H54 (cell line): ENCODE data around the gene FAM3B.

Experiments used
- DNase-seq: peaks from one replicate; pipeline ENCODE4 v3.0.0; 2011; ENCODE audit warnings: low spot score, mixed read lengths; ENCODE audit not compliant: insufficient read length
- FAIRE-seq: peaks from 3 replicates; lab custom pipeline; 2011; peaks lifted over from hg19 to GRCh38; lab: Jason Lieb, UNC
- POLR2A ChIP-seq: IDR thresholded peaks from 2 replicates; pipeline ENCODE4 v1.6.1; 2011; ENCODE audit warnings: low read depth, mild to moderate bottlenecking, low read length

FAM3B gene

GRCh38 chr21:41326414-41327080 lies 9.9 kb downstream of the FAM3B start:
- DNase-seq = no peak
- no peak for TF ChIP-seq POLR2A
- FAIRE-seq = no peak

- FAIRE-seq (no peak), DNase-seq (no peak)
- no peak for TF ChIP-seq POLR2A
Observed at GRCh38 chr21:41327753-41328152, 11.2 kb downstream of the FAM3B start.

GRCh38 chr21:41328660-41329607 lies 12.3 kb downstream of the FAM3B start:
- DNase-seq (no peak), FAIRE-seq (no peak)
- no peak for TF ChIP-seq POLR2A

- no peak for TF ChIP-seq POLR2A
- FAIRE-seq (no peak), DNase-seq (no peak)
Observed at GRCh38 chr21:41333752-41334151, 17.2 kb downstream of the FAM3B start.

GRCh38 chr21:41337515-41337914 lies 20.9 kb downstream of the FAM3B start:
- no peak for TF ChIP-seq POLR2A
- FAIRE-seq (no peak), DNase-seq (no peak)

GRCh38 chr21:41338455-41338854 lies 21.9 kb downstream of the FAM3B start:
- DNase-seq = no peak
- TF ChIP-seq POLR2A = no peak

GRCh38 chr21:41342035-41342434 lies 25.4 kb downstream of the FAM3B start:
- DNase-seq (no peak), FAIRE-seq (no peak)
- no peak for TF ChIP-seq POLR2A

More at GRCh38 chr21:41338455-41338854, 21.9 kb downstream of the FAM3B start:
- FAIRE-seq = no peak

GRCh38 chr21:41344146-41344545 lies 27.5 kb downstream of the FAM3B start:
- FAIRE-seq (no peak), DNase-seq (no peak)
- TF ChIP-seq POLR2A = no peak

GRCh38 chr21:41345356-41345755 lies 28.8 kb downstream of the FAM3B start:
- FAIRE-seq (no peak), DNase-seq (no peak)
- no peak for TF ChIP-seq POLR2A

- no peak for DNase-seq
- TF ChIP-seq POLR2A = no peak
- FAIRE-seq = no peak
Observed at GRCh38 chr21:41345934-41346685, 29.5 kb downstream of the FAM3B start.

GRCh38 chr21:41346758-41347157 lies 30.2 kb downstream of the FAM3B start:
- FAIRE-seq = no peak
- DNase-seq = no peak
- TF ChIP-seq POLR2A = no peak

- DNase-seq (no peak), FAIRE-seq (no peak)
- no peak for TF ChIP-seq POLR2A
Observed at GRCh38 chr21:41348434-41348833, 31.8 kb downstream of the FAM3B start.

GRCh38 chr21:41349126-41349525 lies 32.5 kb downstream of the FAM3B start:
- DNase-seq = no peak
- no peak for FAIRE-seq
- TF ChIP-seq POLR2A = no peak
